HepG2 (cell line): ENCODE results near the gene SLC6A12. TPM values are rescaled to one million over a fixed set of nuclear protein-coding genes. Genes with fewer than 3 reads are reported as not detected.

Experiments
- DNMT1 ChIP-seq: sonication (generic); formaldehyde crosslinking; IDR thresholded peaks from 2 replicates; pipeline ENCODE4 v1.5.1; 2020; ENCODE audit warnings: mild to moderate bottlenecking, missing genetic modification reagents
- FOSL2 ChIP-seq: sonication (generic); formaldehyde crosslinking; IDR thresholded peaks from 2 replicates; pipeline ENCODE4 v1.4.0; 2020; ENCODE audit warnings: missing genetic modification reagents
- GABPA ChIP-seq, 2 experiments: IDR thresholded peaks; 2 replicates each; pipeline ENCODE4 v1.6.1; 2011 to 2016; ENCODE audit warnings: low read depth in 2 of 2, low read length in 1 of 2, missing biosample characterization in 1 of 2, missing genetic modification characterization in 1 of 2
- KLF11 ChIP-seq: IDR thresholded peaks from 2 replicates; pipeline ENCODE4 v1.6.1; 2016; ENCODE audit warnings: missing compliant biosample characterization
- MED8 ChIP-seq: sonication (generic); formaldehyde crosslinking; IDR thresholded peaks from 2 replicates; pipeline ENCODE4 v1.8.1; 2023; ENCODE audit warnings: mild to moderate bottlenecking, missing genetic modification reagents; ENCODE audit not compliant: insufficient replicate concordance
- MTA3 ChIP-seq: sonication (generic); formaldehyde crosslinking; IDR thresholded peaks from 2 replicates; pipeline ENCODE4 v1.4.0; 2020; ENCODE audit warnings: missing genetic modification reagents
- MYNN ChIP-seq: sonication (generic); formaldehyde crosslinking; IDR thresholded peaks from 2 replicates; pipeline ENCODE4 v1.4.0; 2020; ENCODE audit warnings: mild to moderate bottlenecking, low read depth, missing genetic modification reagents
- PTBP1 ChIP-seq: fragments of 200-400 bp; formaldehyde crosslinking; IDR thresholded peaks from 2 replicates; pipeline ENCODE4 v1.6.1; 2018; ENCODE audit warnings: low read length, low read depth; ENCODE audit not compliant: poor library complexity, severe bottlenecking
- SIN3B ChIP-seq: fragments of 150-350 bp; IDR thresholded peaks from 2 replicates; pipeline ENCODE4 v1.6.1; 2014; ENCODE audit warnings: low read length
- ZBTB25 ChIP-seq: IDR thresholded peaks from 2 replicates; pipeline ENCODE4 v1.6.1; 2018; ENCODE audit warnings: missing genetic modification reagents
- ZNF138 ChIP-seq: sonication (generic); formaldehyde crosslinking; IDR thresholded peaks from 2 replicates; pipeline ENCODE4 v1.5.0; 2020; ENCODE audit warnings: mild to moderate bottlenecking, low read depth, missing genetic modification reagents
- ZNF256 ChIP-seq: sonication (generic); formaldehyde crosslinking; conservative IDR thresholded peaks from 2 replicates; pipeline ENCODE4 v1.4.0; 2020; ENCODE audit warnings: missing genetic modification reagents
- ZNF34 ChIP-seq: sonication (generic); formaldehyde crosslinking; IDR thresholded peaks from 2 replicates; pipeline ENCODE4 v1.4.0; 2020; ENCODE audit warnings: mild to moderate bottlenecking, missing genetic modification reagents, borderline replicate concordance
- ZNF354B ChIP-seq: sonication (generic); formaldehyde crosslinking; IDR thresholded peaks from 2 replicates; pipeline ENCODE4 v1.8.0; 2022; ENCODE audit warnings: mild to moderate bottlenecking, missing genetic modification reagents
- ZNF776 ChIP-seq: sonication (generic); formaldehyde crosslinking; IDR thresholded peaks from 2 replicates; pipeline ENCODE4 v1.4.0; 2020; ENCODE audit warnings: mild to moderate bottlenecking, missing genetic modification reagents
- polyA plus RNA-seq, 8 experiments: library from polyadenylated mRNA; depleted of rRNA in 3 of 8; stranded (reverse) in 7 of 8; unstranded in 1 of 8; fragments of >200 nt; fragmentation: Illumina TruSeq in 4 of 8; extraction: Trizol in 4 of 8; gene quantifications; 2 replicates each; pipeline versions ENCODE4 v1.2.1 to v1.2.3, GENCODE V29; 2011 to 2016; ENCODE audit warnings: low read depth in 4 of 8, missing spikeins in 1 of 8, mixed read lengths in 1 of 8; ENCODE audit not compliant: insufficient read depth in 1 of 8
- total RNA-seq, 5 experiments: library from RNA; depleted of rRNA; stranded (reverse); fragments of >200 nt; fragmentation: Illumina TruSeq; extraction: Trizol; gene quantifications; 2 replicates each; pipeline ENCODE4 v1.2.3, GENCODE V29; 2016; ENCODE audit warnings: low read depth in 1 of 5
- TF ChIP-seq, protein P1 (sequence below): sonication (generic); formaldehyde crosslinking; IDR thresholded peaks from 2 replicates; pipeline ENCODE4 v1.9.0; 2021; ENCODE audit warnings: missing genetic modification reagents, borderline replicate concordance
- TF ChIP-seq, protein P2 (sequence below): IDR thresholded peaks from 2 replicates; pipeline ENCODE4 v1.6.1; 2012; ENCODE audit warnings: inconsistent platforms
- TF ChIP-seq, protein P3 (sequence below): sonication (generic); formaldehyde crosslinking; IDR thresholded peaks from 2 replicates; pipeline ENCODE4 v1.4.0; 2020; ENCODE audit warnings: missing genetic modification reagents, borderline replicate concordance

SLC6A12 gene
- total and polyA plus RNA-seq, 2 of the 13 experiments (the other 11 are each of a cell fraction or from before 2014, with no cell fraction given), result 3.7 to 18.8 TPM

DNA sequence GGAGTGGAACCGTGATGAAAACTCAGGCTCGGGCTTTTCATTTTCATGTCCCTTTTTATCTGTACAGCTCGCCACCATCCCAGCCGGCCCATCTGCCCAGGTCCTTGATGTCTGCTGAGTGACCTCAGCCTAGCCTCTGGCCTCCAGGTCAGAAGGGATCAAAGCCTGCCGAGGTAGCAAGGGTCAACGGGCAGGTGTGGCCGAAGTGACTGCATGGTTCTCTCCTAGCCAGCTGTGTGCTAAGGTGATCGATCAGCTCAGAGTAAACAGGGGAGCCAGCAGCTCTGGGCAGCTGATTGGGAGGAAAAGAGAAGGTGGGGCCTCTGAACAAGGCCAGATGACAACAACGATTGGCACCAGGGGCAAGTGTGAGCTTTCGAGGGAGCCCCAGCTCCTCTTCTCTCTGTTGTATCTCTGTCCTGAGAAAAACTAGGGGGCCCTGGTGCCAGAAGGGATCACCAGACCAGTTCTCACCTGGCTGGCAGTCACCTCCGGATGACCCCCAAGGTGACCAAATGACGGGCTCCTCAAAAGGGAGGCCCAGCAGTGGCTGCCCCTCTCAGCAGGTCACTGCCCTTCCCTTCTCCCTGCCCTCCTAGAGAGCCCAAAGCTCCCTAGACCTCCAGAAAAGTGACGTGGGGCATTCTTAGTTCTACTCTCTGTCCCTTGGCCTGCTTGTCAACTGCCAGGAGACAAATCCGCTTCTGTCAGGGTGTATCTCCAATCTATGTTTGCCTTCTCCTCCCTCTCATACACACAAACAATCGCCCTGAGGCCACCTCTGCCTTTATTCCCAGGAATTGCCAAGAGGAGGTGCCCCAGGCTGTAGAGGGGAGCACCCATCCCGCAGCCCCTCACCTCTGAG is 3.4 kb downstream of the SLC6A12 start (continued):
- TF ChIP-seq, protein P1, sequence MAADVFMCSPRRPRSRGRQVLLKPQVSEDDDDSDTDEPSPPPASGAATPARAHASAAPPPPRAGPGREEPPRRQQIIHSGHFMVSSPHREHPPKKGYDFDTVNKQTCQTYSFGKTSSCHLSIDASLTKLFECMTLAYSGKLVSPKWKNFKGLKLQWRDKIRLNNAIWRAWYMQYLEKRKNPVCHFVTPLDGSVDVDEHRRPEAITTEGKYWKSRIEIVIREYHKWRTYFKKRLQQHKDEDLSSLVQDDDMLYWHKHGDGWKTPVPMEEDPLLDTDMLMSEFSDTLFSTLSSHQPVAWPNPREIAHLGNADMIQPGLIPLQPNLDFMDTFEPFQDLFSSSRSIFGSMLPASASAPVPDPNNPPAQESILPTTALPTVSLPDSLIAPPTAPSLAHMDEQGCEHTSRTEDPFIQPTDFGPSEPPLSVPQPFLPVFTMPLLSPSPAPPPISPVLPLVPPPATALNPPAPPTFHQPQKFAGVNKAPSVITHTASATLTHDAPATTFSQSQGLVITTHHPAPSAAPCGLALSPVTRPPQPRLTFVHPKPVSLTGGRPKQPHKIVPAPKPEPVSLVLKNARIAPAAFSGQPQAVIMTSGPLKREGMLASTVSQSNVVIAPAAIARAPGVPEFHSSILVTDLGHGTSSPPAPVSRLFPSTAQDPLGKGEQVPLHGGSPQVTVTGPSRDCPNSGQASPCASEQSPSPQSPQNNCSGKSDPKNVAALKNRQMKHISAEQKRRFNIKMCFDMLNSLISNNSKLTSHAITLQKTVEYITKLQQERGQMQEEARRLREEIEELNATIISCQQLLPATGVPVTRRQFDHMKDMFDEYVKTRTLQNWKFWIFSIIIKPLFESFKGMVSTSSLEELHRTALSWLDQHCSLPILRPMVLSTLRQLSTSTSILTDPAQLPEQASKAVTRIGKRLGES (CRISPR knock-in tag), result peak; percentile 38; the same call in 1 of the 2 replicates
- TF ChIP-seq GABPA (IDR thresholded peaks at IDR 0.05; ENCODE audit: low read depth, low read length), result no peak
- TF ChIP-seq GABPA (CRISPR knock-in tag; IDR thresholded peaks at IDR 0.05; ENCODE audit: low read depth), result peak; percentile 42; the same call in 1 of the 2 replicates
- peak; percentile 79; the same call in 1 of the 2 replicates for TF ChIP-seq ZBTB25
- no peak for TF ChIP-seq ZNF256
- TF ChIP-seq ZNF776, result no peak
- TF ChIP-seq ZNF138 (CRISPR knock-in tag), result no peak; the same call in 1 of the 2 replicates
- TF ChIP-seq MED8 (CRISPR knock-in tag), result peak; percentile 85
- TF ChIP-seq KLF11, result peak; percentile 74; the same call in 1 of the 2 replicates
- peak; percentile 89; the same call in 1 of the 2 replicates for TF ChIP-seq ZNF34 (CRISPR knock-in tag)
- TF ChIP-seq, protein P2, sequence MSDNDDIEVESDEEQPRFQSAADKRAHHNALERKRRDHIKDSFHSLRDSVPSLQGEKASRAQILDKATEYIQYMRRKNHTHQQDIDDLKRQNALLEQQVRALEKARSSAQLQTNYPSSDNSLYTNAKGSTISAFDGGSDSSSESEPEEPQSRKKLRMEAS, result peak; percentile 93
- TF ChIP-seq ZNF354B (CRISPR knock-in tag), result no peak
- TF ChIP-seq MTA3 (CRISPR knock-in tag), result no peak
- 0 out of 2 replicates have a peak, but pooled peaks have one; percentile 53 for TF ChIP-seq DNMT1 (CRISPR knock-in tag)
- no peak for TF ChIP-seq MYNN (CRISPR knock-in tag)
- TF ChIP-seq PTBP1, result no peak
- TF ChIP-seq FOSL2 (CRISPR knock-in tag), result peak; percentile 92
- no peak for TF ChIP-seq SIN3B
- TF ChIP-seq, protein P3, sequence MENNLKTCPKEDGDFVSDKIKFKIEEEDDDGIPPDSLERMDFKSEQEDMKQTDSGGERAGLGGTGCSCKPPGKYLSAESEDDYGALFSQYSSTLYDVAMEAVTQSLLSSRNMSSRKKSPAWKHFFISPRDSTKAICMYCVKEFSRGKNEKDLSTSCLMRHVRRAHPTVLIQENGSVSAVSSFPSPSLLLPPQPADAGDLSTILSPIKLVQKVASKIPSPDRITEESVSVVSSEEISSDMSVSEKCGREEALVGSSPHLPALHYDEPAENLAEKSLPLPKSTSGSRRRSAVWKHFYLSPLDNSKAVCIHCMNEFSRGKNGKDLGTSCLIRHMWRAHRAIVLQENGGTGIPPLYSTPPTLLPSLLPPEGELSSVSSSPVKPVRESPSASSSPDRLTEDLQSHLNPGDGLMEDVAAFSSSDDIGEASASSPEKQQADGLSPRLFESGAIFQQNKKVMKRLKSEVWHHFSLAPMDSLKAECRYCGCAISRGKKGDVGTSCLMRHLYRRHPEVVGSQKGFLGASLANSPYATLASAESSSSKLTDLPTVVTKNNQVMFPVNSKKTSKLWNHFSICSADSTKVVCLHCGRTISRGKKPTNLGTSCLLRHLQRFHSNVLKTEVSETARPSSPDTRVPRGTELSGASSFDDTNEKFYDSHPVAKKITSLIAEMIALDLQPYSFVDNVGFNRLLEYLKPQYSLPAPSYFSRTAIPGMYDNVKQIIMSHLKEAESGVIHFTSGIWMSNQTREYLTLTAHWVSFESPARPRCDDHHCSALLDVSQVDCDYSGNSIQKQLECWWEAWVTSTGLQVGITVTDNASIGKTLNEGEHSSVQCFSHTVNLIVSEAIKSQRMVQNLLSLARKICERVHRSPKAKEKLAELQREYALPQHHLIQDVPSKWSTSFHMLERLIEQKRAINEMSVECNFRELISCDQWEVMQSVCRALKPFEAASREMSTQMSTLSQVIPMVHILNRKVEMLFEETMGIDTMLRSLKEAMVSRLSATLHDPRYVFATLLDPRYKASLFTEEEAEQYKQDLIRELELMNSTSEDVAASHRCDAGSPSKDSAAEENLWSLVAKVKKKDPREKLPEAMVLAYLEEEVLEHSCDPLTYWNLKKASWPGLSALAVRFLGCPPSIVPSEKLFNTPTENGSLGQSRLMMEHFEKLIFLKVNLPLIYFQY (CRISPR knock-in tag), result peak; percentile 94
